H9 (cell line): ENCODE results near the gene KCNA5. TPM values are rescaled to one million over a fixed set of nuclear protein-coding genes. Genes with fewer than 3 reads are reported as not detected.

Experiments
- DNase-seq: peaks from one replicate; pipeline ENCODE4 v3.0.0-alpha.2; 2017
- H2AFZ ChIP-seq: one replicate; pipeline ENCODE4 v1.6.1; 2013; ENCODE audit warnings: mild to moderate bottlenecking, low read length, control low read depth, moderate library complexity
- H2AK5ac ChIP-seq: 2 replicates; pipeline ENCODE4 v1.6.1; 2013; ENCODE audit warnings: low read length, control low read depth, mixed read lengths; ENCODE audit not compliant: insufficient read length
- H2BK120ac ChIP-seq: one replicate; pipeline ENCODE4 v1.6.1; 2013; ENCODE audit warnings: low read depth, mild to moderate bottlenecking, low read length, control low read depth, inconsistent platforms; ENCODE audit not compliant: poor library complexity, severe bottlenecking
- H2BK12ac ChIP-seq: 2 replicates; pipeline ENCODE4 v1.6.1; 2013; ENCODE audit warnings: low read length, control low read depth, mixed read lengths, low read depth; ENCODE audit not compliant: insufficient read length
- H2BK15ac ChIP-seq: 2 replicates; pipeline ENCODE4 v1.6.1; 2013; ENCODE audit warnings: low read depth, low read length, control low read depth
- H2BK20ac ChIP-seq: one replicate; pipeline ENCODE4 v1.6.1; 2013; ENCODE audit warnings: low read depth, mild to moderate bottlenecking, low read length, control low read depth, inconsistent platforms; ENCODE audit not compliant: poor library complexity, severe bottlenecking
- H2BK5ac ChIP-seq: 2 replicates; pipeline ENCODE4 v1.6.1; 2013; ENCODE audit warnings: low read length, control low read depth, mixed read lengths; ENCODE audit not compliant: insufficient read length
- H3K14ac ChIP-seq: 2 replicates; pipeline ENCODE4 v1.6.1; 2013; ENCODE audit warnings: low read length, control low read depth; ENCODE audit not compliant: insufficient read depth
- H3K18ac ChIP-seq: 2 replicates; pipeline ENCODE4 v1.6.1; 2013; ENCODE audit warnings: low read depth, mild to moderate bottlenecking, mixed read lengths, low read length, control low read depth; ENCODE audit not compliant: insufficient read length
- H3K23ac ChIP-seq: 2 replicates; pipeline ENCODE4 v1.6.1; 2013; ENCODE audit warnings: low read length, control low read depth, mixed read lengths, low read depth; ENCODE audit not compliant: insufficient read length
- H3K23me2 ChIP-seq: 2 replicates; pipeline ENCODE4 v1.6.1; 2013; ENCODE audit warnings: low read depth, mild to moderate bottlenecking, mixed read lengths, low read length, control low read depth; ENCODE audit not compliant: insufficient read length, poor library complexity, severe bottlenecking
- H3K27ac ChIP-seq: 2 replicates; pipeline ENCODE4 v1.5.1; 2013; ENCODE audit warnings: low read length, control low read depth, mixed read lengths, low read depth; ENCODE audit not compliant: insufficient read length
- H3K27me3 ChIP-seq: 2 replicates; pipeline ENCODE4 v1.6.1; 2013; ENCODE audit warnings: low read length, control low read depth, inconsistent platforms; ENCODE audit not compliant: insufficient read depth
- H3K4ac ChIP-seq: 2 replicates; pipeline ENCODE4 v1.6.1; 2013; ENCODE audit warnings: low read depth, mild to moderate bottlenecking, control low read depth, inconsistent platforms, low read length, moderate library complexity
- H3K4me1 ChIP-seq: 2 replicates; pipeline ENCODE4 v1.6.1; 2013; ENCODE audit warnings: low read length, control low read depth, inconsistent platforms; ENCODE audit not compliant: insufficient read depth
- H3K4me2 ChIP-seq: 2 replicates; pipeline ENCODE4 v1.6.1; 2013; ENCODE audit warnings: low read length, control low read depth, mixed read lengths; ENCODE audit not compliant: insufficient read length, insufficient read depth
- H3K56ac ChIP-seq: 2 replicates; pipeline ENCODE4 v1.6.1; 2013; ENCODE audit warnings: low read depth, mild to moderate bottlenecking, mixed read lengths, low read length, control low read depth; ENCODE audit not compliant: insufficient read length
- H3K79me1 ChIP-seq: 2 replicates; pipeline ENCODE4 v1.6.1; 2013; ENCODE audit warnings: low read depth, mild to moderate bottlenecking, moderate library complexity, low read length, control low read depth, inconsistent platforms; ENCODE audit not compliant: insufficient read depth, poor library complexity, severe bottlenecking
- H3K79me2 ChIP-seq: 2 replicates; pipeline ENCODE4 v1.6.1; 2013; ENCODE audit warnings: low read length, control low read depth, inconsistent platforms; ENCODE audit not compliant: insufficient read depth
- H3K9ac ChIP-seq: 2 replicates; pipeline ENCODE4 v1.6.1; 2013; ENCODE audit warnings: low read length, control low read depth, mixed read lengths; ENCODE audit not compliant: insufficient read length; ENCODE audit errors: extremely low read depth
- H3K9me3 ChIP-seq: one replicate; pipeline ENCODE4 v1.6.1; 2013; ENCODE audit warnings: low read depth, low read length, inconsistent platforms; ENCODE audit not compliant: control insufficient read depth
- H3T11ph ChIP-seq: one replicate; pipeline ENCODE4 v1.6.1; 2013; ENCODE audit warnings: mild to moderate bottlenecking, low read length, control low read depth, inconsistent platforms
- H4K20me1 ChIP-seq: one replicate; pipeline ENCODE4 v1.6.1; 2013; ENCODE audit not compliant: control insufficient read depth, insufficient read length, insufficient read depth
- H4K5ac ChIP-seq: 2 replicates; pipeline ENCODE4 v1.6.1; 2013; ENCODE audit warnings: low read depth, mild to moderate bottlenecking, mixed read lengths, low read length, control low read depth; ENCODE audit not compliant: insufficient read length
- H4K8ac ChIP-seq: replicated peaks from 2 replicates; pipeline ENCODE4 v1.6.1; 2013; ENCODE audit warnings: low read length, control low read depth, mixed read lengths, low read depth; ENCODE audit not compliant: insufficient read length
- H4K91ac ChIP-seq: 2 replicates; pipeline ENCODE4 v1.6.1; 2013; ENCODE audit warnings: low read depth, mild to moderate bottlenecking, moderate library complexity, mixed read lengths, low read length, control low read depth; ENCODE audit not compliant: insufficient read length
- H3K27ac Mint-ChIP-seq, 3 experiments: 2 replicates in 2 of 3; 3 replicates in 1 of 3; pipeline ENCODE4 v1.8.0; 2020 to 2021; ENCODE audit warnings: mixed read lengths in 3 of 3, mild to moderate bottlenecking in 1 of 3, moderate library complexity in 1 of 3
- H3K27me3 Mint-ChIP-seq: 2 replicates; pipeline ENCODE4 v1.8.0; 2021; ENCODE audit warnings: low read depth, mild to moderate bottlenecking, moderate library complexity, mixed read lengths
- H3K36me3 Mint-ChIP-seq, 3 experiments: 2 replicates in 2 of 3; 3 replicates in 1 of 3; pipeline ENCODE4 v1.8.0; 2020 to 2021; ENCODE audit warnings: low read depth in 3 of 3, mixed read lengths in 3 of 3; ENCODE audit not compliant: insufficient read depth in 1 of 3
- H3K4me1 Mint-ChIP-seq, 2 experiments: 2 replicates each; pipeline ENCODE4 v1.8.0; 2020; ENCODE audit warnings: mixed read lengths in 2 of 2
- H3K4me3 Mint-ChIP-seq, 2 experiments: 2 replicates in 1 of 2; 3 replicates in 1 of 2; pipeline ENCODE4 v1.8.0; 2020 to 2021; ENCODE audit warnings: mild to moderate bottlenecking in 2 of 2, mixed read lengths in 2 of 2, moderate library complexity in 1 of 2
- H3K9me3 Mint-ChIP-seq, 2 experiments: 2 replicates in 1 of 2; 3 replicates in 1 of 2; pipeline ENCODE4 v1.8.0; 2020; ENCODE audit warnings: mild to moderate bottlenecking in 2 of 2, mixed read lengths in 2 of 2, moderate library complexity in 1 of 2
- WGBS: extraction: QIAGEN DNeasy Blood & Tissue Kit; methylation state at CpG from one replicate; pipeline ENCODE4 v1.1.7; 2013; ENCODE audit warnings: missing lambda C conversion rate, low lambda C conversion rate, mixed read lengths; ENCODE audit not compliant: insufficient read length; ENCODE audit errors: extremely low coverage; 5-methylcytosine and 5-hydroxymethylcytosine counted together
- total RNA-seq: library from RNA; stranded (reverse); gene quantifications from 2 replicates; pipeline ENCODE4 v1.2.1, GENCODE V29; 2021
- TF ChIP-seq, protein P1 (sequence below): fragments of 200-600 bp; sonication (generic); conservative IDR thresholded peaks from 3 replicates; pipeline ENCODE4 v1.8.0; 2021; ENCODE audit warnings: antibody characterized with exemption, mild to moderate bottlenecking

Gene KCNA5
- total RNA-seq, 1 experiment from 2014 or later, result 0.22 TPM

- H2BK5ac ChIP-seq, result no peak overlapping the region
- H3K79me1 ChIP-seq, result no peaks in the 10 kb centered on the region
- no peak overlapping the region for H3K18ac ChIP-seq
- no peaks in the 10 kb centered on the region; the same call in 1 of the 2 replicates for H3K27me3 ChIP-seq
- H2BK12ac ChIP-seq, result no peak overlapping the region
- H4K91ac ChIP-seq, result no peak overlapping the region
- no peak overlapping the region for H3K27ac ChIP-seq
- TF ChIP-seq, protein P1, sequence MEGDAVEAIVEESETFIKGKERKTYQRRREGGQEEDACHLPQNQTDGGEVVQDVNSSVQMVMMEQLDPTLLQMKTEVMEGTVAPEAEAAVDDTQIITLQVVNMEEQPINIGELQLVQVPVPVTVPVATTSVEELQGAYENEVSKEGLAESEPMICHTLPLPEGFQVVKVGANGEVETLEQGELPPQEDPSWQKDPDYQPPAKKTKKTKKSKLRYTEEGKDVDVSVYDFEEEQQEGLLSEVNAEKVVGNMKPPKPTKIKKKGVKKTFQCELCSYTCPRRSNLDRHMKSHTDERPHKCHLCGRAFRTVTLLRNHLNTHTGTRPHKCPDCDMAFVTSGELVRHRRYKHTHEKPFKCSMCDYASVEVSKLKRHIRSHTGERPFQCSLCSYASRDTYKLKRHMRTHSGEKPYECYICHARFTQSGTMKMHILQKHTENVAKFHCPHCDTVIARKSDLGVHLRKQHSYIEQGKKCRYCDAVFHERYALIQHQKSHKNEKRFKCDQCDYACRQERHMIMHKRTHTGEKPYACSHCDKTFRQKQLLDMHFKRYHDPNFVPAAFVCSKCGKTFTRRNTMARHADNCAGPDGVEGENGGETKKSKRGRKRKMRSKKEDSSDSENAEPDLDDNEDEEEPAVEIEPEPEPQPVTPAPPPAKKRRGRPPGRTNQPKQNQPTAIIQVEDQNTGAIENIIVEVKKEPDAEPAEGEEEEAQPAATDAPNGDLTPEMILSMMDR, result no peak
- H3K9ac ChIP-seq, result no peak overlapping the region
- H3K23me2 ChIP-seq, result no peaks in the 10 kb centered on the region
- no peak overlapping the region for H4K8ac ChIP-seq
- no peak overlapping the region for H3K23ac ChIP-seq
- Mint-ChIP-seq H3K4me1 (peaks cover 13 to 18% of the 10 kb centered on the region in 2 experiments), H3K9me3 (0 out of 5 replicates have a peak, but pooled peaks cover 0 to 5% of the 10 kb centered on the region in 2 experiments), H3K36me3 (peaks cover 0 to 5% (median 0%) of the 10 kb centered on the region in 3 experiments; a peak in 1 of 7 replicates), H3K27ac (no peak overlapping the region), H3K27me3 (peaks cover 35% of the 10 kb centered on the region), H3K4me3 (no peak overlapping the region)
- H3K4ac ChIP-seq, result no peak overlapping the region
- no peak overlapping the region for H4K5ac ChIP-seq
- H2AK5ac ChIP-seq, result no peak overlapping the region
- H3T11ph ChIP-seq, result no peak overlapping the region
- H4K20me1 ChIP-seq, result no peaks in the 10 kb centered on the region
- no peak overlapping the region for H3K56ac ChIP-seq
- no peaks in the 10 kb centered on the region for H3K79me2 ChIP-seq
- no peak overlapping the region for H2BK20ac ChIP-seq
- no peak overlapping the region for H2BK15ac ChIP-seq
- H2BK120ac ChIP-seq, result no peak overlapping the region
- no peak overlapping the region for H3K14ac ChIP-seq
- no peak for DNase-seq
- H3K4me2 ChIP-seq, result no peak overlapping the region
- 0 out of 2 replicates have a peak, but pooled peaks cover 2% of the 10 kb centered on the region for H3K4me1 ChIP-seq
- H2AFZ ChIP-seq, result no peak overlapping the region
- WGBS, result no CpG with 5 or more reads among the region's 7 CpGs
- H3K9me3 ChIP-seq, result no peaks in the 10 kb centered on the region
Measured at GRCh38 chr12:5036031-5036430, 7.6 kb upstream of the KCNA5 start.
